SJSA1 (cell line): ENCODE results near the gene SF3A1. TPM values are rescaled to one million over a fixed set of nuclear protein-coding genes. Genes with fewer than 3 reads are reported as not detected.
A peak's percentile ranks its signal among the peaks of the same experiment; 100 is the strongest.

ENCODE experiments used
- DNase-seq, 2 experiments: peaks; one replicate each; pipeline ENCODE4 v3.0.0-alpha.2; 2015 to 2020; ENCODE audit warnings: low spot score in 2 of 2, low read depth in 1 of 2
- H3K27ac ChIP-seq: fragments of 250-450 bp; sonication (Bioruptor Pico); 2 replicates; pipeline ENCODE4 v1.5.1; 2020; ENCODE audit warnings: mild to moderate bottlenecking, moderate library complexity
- H3K27me3 ChIP-seq: fragments of 250-450 bp; sonication (Bioruptor Pico); replicated peaks from 2 replicates; pipeline ENCODE4 v1.5.1; 2020; ENCODE audit warnings: mild to moderate bottlenecking, moderate library complexity
- H3K36me3 ChIP-seq: fragments of 250-450 bp; sonication (Bioruptor Pico); 2 replicates; pipeline ENCODE4 v1.5.1; 2020; ENCODE audit warnings: mild to moderate bottlenecking
- H3K4me1 ChIP-seq: fragments of 250-450 bp; sonication (Bioruptor Pico); replicated peaks from 2 replicates; pipeline ENCODE4 v1.6.1; 2021; ENCODE audit warnings: mild to moderate bottlenecking
- H3K4me3 ChIP-seq: fragments of 250-450 bp; sonication (Bioruptor Pico); 2 replicates; pipeline ENCODE4 v1.5.1; 2020; ENCODE audit warnings: mild to moderate bottlenecking
- H3K9me3 ChIP-seq: fragments of 250-450 bp; sonication (Bioruptor Pico); replicated peaks from 2 replicates; pipeline ENCODE4 v1.5.1; 2020; ENCODE audit warnings: mild to moderate bottlenecking
- total RNA-seq: library from RNA; depleted of rRNA; stranded (reverse); fragments of >200 nt; shearing (Covaris generic); gene quantifications from 2 replicates; pipeline ENCODE4 v1.2.3, GENCODE V29; 2014

SF3A1 gene
- total RNA-seq, 1 experiment from 2014 or later: 37.2 TPM

DNA sequence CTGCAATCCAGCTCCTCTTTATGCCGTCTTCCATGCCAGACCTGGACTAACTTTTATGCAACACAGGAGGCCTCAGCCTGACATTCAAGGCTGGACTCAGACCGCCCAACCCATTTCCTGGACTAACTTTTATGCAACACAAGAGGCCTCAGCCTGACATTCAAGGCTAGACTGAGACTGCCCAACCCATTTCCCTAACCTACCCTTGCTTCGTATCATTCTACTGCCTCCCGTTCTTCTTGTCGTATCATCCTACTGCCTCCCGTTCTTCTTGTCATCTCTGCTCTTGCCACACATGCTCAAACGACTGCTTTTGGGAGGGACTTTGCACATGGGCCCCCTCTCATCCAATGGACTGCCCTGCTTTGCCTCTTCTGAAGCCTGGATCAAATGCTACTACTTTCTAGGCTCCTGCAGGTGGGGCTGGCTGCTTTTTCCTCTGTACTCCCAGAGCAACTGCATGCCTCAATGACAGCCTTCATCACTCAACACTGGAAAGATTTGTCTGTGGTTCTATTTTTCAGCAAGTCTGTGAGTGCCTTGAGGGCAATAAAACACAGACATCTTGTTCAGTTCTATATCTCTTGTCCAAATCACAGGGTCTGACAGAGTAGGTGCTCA, 37.8 kb downstream of the SF3A1 start:
- Histone ChIP-seq H3K4me3 (no peak overlapping the region), H3K27me3 (no peaks in the 10 kb centered on the region), H3K9me3 (no peaks in the 10 kb centered on the region), H3K27ac (no peak overlapping the region), H3K4me1 (peaks cover 37% of the 10 kb centered on the region), H3K36me3 (peaks cover 31% of the 10 kb centered on the region)
- no peak for DNase-seq

DNA sequence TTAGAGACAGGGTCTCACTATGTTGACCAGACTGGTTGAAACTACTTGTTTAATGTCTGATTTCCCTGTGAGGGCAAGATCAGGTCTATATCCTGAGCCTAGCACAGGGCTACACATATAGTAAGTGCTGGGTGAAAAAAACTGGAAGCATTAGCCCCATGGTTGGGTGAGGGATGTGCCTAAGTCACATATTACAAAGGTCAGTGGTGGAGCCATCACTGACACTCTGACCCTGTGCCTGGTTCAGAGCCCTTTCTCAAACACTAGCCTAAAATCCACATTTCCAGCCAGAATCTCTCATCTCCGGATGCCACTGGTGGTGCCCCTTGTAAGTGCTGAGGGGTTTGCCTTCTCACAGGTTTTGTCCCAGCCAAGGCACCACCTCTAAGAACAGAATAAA, 38.9 kb downstream of the SF3A1 start:
- no peak overlapping the region for H3K27ac ChIP-seq

DNA sequence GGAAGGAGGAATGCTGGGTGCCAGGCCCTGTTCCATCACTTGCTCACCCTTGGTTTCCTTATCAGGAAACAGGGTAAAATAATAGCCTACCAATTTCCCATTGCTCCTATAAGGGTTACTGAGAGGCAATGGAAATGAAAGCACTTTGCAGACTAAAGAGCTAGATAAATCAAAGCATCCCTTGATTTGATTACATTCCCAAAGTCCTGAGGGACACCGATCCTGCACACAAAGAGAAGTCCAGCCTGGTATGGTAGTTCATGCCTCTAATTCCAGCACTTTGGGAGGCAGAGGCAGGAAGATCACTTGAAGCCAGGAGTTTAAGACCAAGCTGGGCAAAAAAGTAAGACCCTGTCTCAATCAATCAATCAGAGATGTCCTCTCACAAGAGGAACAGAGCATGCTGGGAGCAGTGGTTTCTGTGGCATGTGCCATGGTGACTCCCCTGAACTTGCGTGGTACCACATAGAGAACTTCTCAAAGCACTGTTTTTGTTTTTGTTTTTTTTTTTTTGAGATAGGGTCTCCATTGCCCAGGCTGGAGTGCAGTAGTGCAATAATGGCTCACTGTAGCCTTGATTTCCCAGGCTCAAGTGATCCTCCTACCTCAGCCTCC, 40.6 kb downstream of the SF3A1 start:
- no peaks in the 10 kb centered on the region for H3K9me3 ChIP-seq

More for the DNA sequence above, 38.9 kb downstream of the SF3A1 start:
- no peak for DNase-seq
- Histone ChIP-seq H3K4me3 (no peak overlapping the region), H3K36me3 (peaks cover 24% of the 10 kb centered on the region), H3K4me1 (peaks cover 44% of the 10 kb centered on the region), H3K9me3 (no peaks in the 10 kb centered on the region), H3K27me3 (no peaks in the 10 kb centered on the region)

DNA sequence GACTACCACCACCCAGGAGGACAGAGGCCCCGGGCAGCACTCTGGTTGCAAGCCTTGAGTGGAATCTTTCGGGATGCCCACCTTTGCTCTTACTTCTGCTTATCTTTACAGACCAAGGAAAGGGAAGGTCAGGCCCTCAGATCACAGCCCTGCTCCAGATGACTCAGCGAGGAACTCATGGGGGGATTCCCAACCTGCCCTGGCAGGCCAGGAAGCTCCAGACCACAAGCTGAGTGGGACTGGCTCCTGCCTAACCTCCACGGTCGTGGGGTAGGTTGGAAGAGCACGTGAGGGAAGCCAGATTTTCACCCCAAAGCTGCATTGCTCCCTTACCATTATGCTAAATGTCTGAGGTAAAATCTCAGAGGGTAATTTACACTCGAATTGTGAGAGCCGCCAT, 41.8 kb downstream of the SF3A1 start:
- DNase-seq: peak; percentile 44 to 73
- Histone ChIP-seq H3K4me1 (peaks cover 62% of the 10 kb centered on the region), H3K36me3 (peaks cover 21% of the 10 kb centered on the region), H3K27me3 (no peaks in the 10 kb centered on the region), H3K27ac (peak overlapping the region; percentile 34), H3K4me3 (no peak overlapping the region), H3K9me3 (no peaks in the 10 kb centered on the region)

More for the DNA sequence above, 40.6 kb downstream of the SF3A1 start:
- H3K4me3 ChIP-seq: no peak overlapping the region
- peaks cover 61% of the 10 kb centered on the region for H3K4me1 ChIP-seq
- DNase-seq: no peak
- H3K36me3 ChIP-seq: peaks cover 27% of the 10 kb centered on the region
- no peak overlapping the region for H3K27ac ChIP-seq
- no peaks in the 10 kb centered on the region for H3K27me3 ChIP-seq

DNA sequence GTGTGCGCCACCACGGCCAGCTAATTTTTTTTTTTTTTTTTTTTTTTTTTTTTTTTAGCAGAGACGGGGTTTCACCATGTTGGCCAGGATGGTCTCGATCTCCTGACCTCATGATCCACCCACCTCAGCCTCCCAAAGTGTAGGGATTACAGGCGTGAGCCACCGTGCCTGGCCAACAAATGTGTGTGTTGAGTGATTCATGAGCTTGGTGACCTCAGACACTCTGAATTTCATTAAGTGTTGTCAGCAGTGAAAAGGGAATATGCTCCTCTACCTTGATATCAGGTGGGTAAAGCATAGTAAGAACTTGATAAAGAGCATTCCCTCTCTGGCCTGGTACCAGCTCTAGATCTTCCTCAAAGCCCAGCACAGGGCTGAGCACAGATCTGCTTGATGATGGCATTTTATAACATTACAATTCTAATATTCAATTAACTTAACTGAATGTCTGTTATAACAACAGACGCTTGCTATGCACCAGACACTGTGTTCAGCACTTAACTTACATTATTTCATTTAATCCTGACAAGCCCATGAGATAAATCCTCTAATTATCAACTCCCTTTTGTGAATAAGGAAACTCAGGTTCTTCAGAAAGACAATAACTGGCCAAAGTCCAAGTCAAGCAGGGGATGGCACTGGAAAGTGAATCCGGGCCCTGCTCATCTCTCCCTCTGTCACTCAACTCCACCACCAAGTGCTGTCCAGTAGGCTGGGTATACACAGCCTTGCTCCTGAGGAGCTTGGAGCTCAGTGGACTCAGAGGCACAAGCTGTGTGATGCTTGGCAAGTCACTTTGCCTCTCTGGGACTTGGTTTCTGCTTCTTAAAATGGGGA, 42.9 kb downstream of the SF3A1 start:
- DNase-seq: no peak
- Histone ChIP-seq H3K36me3 (peaks cover 12% of the 10 kb centered on the region; the same call in 1 of the 2 replicates), H3K27ac (no peak overlapping the region), H3K9me3 (no peaks in the 10 kb centered on the region), H3K4me3 (no peak overlapping the region), H3K4me1 (peaks cover 62% of the 10 kb centered on the region), H3K27me3 (no peaks in the 10 kb centered on the region)

DNA sequence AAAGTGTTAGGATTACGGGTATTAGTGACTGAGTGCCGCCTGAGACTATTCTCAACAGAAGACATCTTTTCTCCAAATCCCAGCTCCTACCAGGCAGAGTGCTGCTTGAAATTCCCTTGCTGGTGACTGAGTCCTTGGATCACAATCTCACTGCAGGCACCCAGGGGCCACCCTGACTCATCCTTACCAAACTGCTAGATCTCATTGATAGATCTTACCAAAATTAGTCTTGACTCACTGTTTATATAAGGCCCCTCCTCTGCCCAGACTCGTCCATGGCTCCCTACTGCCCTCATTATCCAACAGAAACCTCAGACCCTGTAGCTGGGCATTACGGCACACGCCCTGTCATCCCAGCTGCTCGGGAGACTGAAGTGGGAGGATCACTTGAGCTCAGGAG, 44.6 kb downstream of the SF3A1 start:
- Histone ChIP-seq H3K4me3 (no peak overlapping the region), H3K27me3 (no peaks in the 10 kb centered on the region), H3K9me3 (no peaks in the 10 kb centered on the region), H3K4me1 (peaks cover 54% of the 10 kb centered on the region), H3K36me3 (peaks cover 9% of the 10 kb centered on the region; the same call in 1 of the 2 replicates), H3K27ac (no peak overlapping the region)
- peak; percentile 45 to 69 for DNase-seq

DNA sequence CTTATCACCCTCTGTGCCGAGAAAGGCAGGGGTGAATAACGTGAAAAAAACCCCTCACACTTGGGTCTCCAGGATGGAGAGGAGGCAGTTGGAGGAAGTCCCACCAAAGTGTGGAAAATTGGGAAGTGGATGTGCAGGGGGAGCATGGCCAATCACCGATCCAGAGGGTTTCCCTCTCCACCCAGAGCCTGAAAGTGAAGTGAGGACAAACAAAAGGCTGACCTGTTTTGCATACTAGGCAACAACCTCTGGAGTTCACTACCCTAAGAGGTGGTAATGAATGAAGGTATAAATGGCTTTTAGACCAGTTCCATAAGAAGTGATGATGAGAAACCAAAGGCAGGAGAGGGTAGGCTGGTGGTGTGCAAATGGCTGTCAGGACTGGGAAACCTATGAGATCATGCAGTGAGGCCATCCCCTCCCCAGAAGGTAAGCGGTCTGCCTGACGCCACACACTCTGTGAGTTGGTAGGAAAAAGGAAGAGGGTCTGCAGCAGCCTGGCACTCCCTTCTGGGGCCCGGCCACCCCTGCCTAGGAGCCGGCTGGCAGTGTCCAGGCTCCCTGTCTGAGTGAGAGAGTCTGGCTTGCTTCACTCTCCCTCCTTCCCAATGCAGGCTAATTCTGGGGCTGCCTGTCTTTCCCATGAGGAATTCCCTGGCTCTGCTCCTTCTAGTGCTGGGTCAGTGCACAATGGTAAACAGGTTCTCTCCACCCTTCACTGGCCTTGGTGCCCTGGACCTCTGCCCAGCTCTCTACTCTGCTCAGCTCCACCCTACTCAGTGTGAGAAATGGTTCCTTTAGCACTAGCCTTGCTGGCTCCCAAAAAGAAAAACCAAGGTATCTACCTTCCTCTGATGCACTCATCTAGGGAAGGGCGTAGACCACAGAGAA, 45.6 kb downstream of the SF3A1 start:
- no peaks in the 10 kb centered on the region for H3K9me3 ChIP-seq
- H3K27me3 ChIP-seq: no peaks in the 10 kb centered on the region
- no peak for DNase-seq
- H3K4me1 ChIP-seq: peaks cover 50% of the 10 kb centered on the region
- H3K4me3 ChIP-seq: no peak overlapping the region
- no peak overlapping the region for H3K27ac ChIP-seq
- H3K36me3 ChIP-seq: peaks cover 12% of the 10 kb centered on the region; the same call in 1 of the 2 replicates

DNA sequence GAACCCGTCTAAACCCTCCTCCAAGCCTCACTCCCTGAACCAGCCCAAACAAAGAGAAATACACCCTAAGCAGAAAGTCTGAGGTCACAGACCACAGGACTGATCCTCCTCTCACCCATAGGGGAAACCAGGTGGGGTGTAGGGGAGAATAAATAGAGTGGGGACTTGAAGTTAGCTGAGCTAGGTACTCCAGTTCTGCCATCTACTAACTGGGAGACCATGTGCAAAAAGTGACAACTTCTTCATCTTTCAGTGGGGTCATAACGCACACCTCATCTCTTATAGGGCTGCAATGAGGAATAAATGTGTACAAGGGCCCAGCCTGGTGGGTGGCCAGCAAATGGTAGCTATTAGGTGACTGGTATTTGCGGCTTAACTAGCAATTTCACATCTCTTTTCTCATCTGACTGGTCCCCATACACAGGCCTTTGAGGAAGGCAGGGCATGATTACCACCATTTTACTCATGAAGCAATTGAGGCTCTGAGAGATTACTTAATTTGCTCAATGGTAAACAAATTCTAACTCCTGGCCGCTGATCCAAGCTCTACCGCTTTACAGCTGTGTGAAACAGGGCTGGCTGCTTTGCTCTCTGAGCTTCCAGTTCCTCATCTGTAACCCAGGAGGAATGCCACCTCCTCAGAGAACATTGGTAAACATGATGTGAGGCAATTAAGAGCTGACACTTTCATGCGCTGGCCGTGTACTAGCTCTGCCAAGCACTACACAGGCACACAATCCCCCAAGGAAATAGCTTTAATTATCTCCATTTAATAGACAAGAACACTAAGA, 46.5 kb downstream of the SF3A1 start:
- Histone ChIP-seq H3K4me1 (peaks cover 42% of the 10 kb centered on the region), H3K27ac (no peak overlapping the region)
- no peak for DNase-seq

DNA sequence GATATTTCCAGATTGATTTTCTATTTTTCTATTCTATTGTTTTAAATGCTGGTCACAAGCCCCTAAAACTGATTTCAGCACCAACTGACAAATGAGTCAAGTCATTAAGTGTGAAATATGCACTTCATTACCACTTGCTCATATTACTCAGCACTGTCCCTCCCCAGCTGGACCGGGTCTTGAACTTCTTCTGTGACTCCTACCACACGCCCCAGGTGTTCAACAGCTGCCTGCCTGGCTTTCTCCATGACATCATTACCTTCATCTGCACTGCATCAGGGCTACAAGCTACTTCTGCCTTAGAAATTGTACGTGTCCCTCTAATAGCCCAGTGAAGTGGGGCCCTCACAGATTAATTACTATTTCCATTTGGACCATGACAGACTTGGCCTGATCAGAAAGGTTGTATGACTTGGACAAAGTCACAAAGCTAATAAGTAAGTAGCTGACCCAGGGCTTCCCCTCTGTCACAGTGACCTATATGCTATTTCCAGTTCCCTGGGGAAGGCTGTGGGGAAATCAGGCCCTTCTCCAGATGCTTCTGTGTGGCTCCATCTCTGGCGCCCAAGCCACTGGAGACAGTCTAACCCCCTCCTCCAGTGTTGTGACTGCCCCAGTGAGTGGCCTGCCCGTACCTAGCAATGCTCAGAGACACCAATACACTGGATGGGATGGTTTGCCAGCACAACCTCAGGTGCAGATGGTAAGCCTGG, 48.0 kb downstream of the SF3A1 start:
- Histone ChIP-seq H3K4me3 (no peak overlapping the region), H3K9me3 (no peaks in the 10 kb centered on the region), H3K36me3 (peaks cover 11% of the 10 kb centered on the region; the same call in 1 of the 2 replicates), H3K27ac (no peak overlapping the region), H3K27me3 (no peaks in the 10 kb centered on the region), H3K4me1 (peaks cover 27% of the 10 kb centered on the region)
- no peak for DNase-seq

More for the DNA sequence above, 46.5 kb downstream of the SF3A1 start:
- Histone ChIP-seq H3K9me3 (no peaks in the 10 kb centered on the region), H3K36me3 (0 out of 2 replicates have a peak, but pooled peaks cover 7% of the 10 kb centered on the region), H3K4me3 (no peak overlapping the region), H3K27me3 (no peaks in the 10 kb centered on the region)

DNA sequence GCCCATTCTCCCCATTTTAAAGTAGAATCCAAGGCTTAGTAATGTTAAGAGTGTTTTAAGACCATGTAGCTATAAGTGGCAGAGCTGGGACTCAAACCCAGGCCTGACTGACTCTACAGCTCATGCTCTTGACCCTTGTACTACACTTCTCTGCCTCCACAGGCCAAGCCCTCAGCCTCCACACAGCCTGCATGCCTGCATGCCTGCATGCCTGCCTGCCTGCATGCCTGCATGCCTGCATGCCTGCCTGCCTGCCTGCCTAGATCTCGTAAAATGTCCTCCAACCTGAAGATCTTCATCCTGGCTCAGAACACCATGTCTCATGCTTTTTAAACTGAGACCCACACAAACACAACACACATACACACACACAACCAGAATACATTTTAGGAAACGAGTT, 48.6 kb downstream of the SF3A1 start:
- no peak for DNase-seq
- Histone ChIP-seq H3K36me3 (peaks cover 17% of the 10 kb centered on the region), H3K4me1 (peaks cover 26% of the 10 kb centered on the region), H3K27ac (no peak overlapping the region), H3K9me3 (no peaks in the 10 kb centered on the region), H3K4me3 (no peak overlapping the region), H3K27me3 (no peaks in the 10 kb centered on the region)

DNA sequence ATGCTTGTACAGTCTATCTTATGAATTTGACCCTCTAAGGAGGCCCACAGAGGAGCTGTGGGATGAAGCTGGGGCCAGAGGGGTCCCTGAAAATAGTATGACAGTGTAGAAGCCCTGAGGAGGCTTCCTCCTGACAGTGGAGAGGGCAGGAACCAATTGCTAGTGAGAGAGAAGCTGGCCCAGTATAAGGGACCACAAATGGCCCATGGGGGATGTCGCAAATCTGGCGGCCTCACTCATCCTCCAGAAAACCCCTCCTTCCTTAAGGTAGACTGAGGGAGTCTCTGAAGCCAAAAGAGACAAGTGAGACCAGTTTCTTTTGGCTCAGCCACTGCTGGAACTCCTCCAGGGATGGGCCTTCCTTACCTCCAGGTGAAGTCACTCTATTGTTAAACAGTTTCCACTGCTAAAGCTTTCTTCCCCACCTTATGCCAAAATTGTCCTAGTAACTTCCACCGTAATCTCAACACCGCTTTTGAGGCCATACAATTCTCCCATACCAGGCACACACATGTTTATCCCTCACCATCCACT, 49.6 kb downstream of the SF3A1 start:
- Histone ChIP-seq H3K4me3 (no peak overlapping the region), H3K36me3 (peaks cover 23% of the 10 kb centered on the region), H3K27ac (no peak overlapping the region), H3K27me3 (no peaks in the 10 kb centered on the region), H3K4me1 (peaks cover 21% of the 10 kb centered on the region), H3K9me3 (no peaks in the 10 kb centered on the region)
- DNase-seq: no peak

DNA sequence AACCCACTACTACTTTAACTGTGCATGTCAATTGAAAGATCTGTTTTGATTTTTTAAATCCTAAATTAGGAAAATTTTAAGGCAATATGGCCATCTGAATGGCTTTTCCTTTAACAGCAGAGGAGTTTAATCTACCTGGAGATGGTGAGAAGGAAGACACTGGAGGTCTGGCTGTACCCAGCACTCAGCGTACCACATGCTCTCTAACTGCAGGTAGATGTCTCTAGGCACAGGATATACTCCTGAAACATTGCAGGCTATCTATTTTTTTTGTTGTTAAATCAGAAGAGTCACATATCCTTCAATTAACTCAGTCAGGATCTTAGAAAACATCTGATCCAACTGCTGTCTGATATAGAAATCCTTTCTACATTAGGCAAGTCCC, 50.1 kb downstream of the SF3A1 start:
- H3K36me3 ChIP-seq: peaks cover 23% of the 10 kb centered on the region
- peaks cover 18% of the 10 kb centered on the region for H3K4me1 ChIP-seq
- no peak overlapping the region for H3K4me3 ChIP-seq
- no peaks in the 10 kb centered on the region for H3K27me3 ChIP-seq
- no peak for DNase-seq
- H3K9me3 ChIP-seq: no peaks in the 10 kb centered on the region
- H3K27ac ChIP-seq: no peak overlapping the region
